ENCODE results near the gene OR6V1. TPM values are rescaled to one million over a fixed set of nuclear protein-coding genes. Genes with fewer than 3 reads are reported as not detected.
"Not testable (repeated sequence)": the region's sequence is repeated elsewhere in the genome, so short reads cannot be mapped to it uniquely, and the experiment has no call there.

The OR6V1 gene
- total RNA-seq, 1 donor from 2014 or later, result not detected

DNA sequence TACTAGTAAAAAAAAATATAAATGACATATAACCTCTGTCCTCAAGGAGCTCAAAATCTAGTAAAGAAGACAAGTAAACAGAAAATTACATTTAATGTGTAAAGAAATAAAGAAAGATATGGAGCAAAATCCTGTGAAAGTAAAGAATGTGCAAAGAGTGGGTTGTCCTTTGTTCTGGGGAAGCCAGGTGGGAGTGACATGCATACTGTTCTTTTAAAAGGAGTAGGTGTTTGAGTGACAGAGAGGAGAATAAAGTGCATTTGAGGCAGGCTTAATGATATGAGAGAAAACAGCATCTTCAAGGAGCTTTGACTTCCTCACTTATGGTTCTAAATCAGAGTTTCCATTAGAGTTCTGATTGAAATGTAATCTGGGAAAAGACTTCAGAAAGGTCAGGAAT is 22.0 kb downstream of the OR6V1 start:
- H3K9ac ChIP-seq (ENCODE audit: low read length), result no peak overlapping the region
- FAIRE-seq (no peak), DNase-seq (ENCODE audit: low read depth) (no peak)
- H3K9me3 ChIP-seq (ENCODE audit: insufficient read depth, low read depth, low read length), result no peaks in the 10 kb centered on the region
- H3K27ac ChIP-seq (ENCODE audit: low read depth, low read length), result no peak overlapping the region
- H2AFZ ChIP-seq (ENCODE audit: low read depth, low read length), result no peak overlapping the region
- H3K36me3 ChIP-seq (ENCODE audit: insufficient read depth, low read length), result no peaks in the 10 kb centered on the region
- H3K4me3 ChIP-seq (ENCODE audit: insufficient read depth, low read depth, low read length), result no peak overlapping the region
- no peak overlapping the region for H3K4me2 ChIP-seq (ENCODE audit: low read length)
- no peaks in the 10 kb centered on the region for H4K20me1 ChIP-seq (ENCODE audit: insufficient read depth, low read length)
- Mint-ChIP-seq H3K36me3 (ENCODE audit: low read depth, unreplicated experiment) (no peaks in the 10 kb centered on the region), H3K4me1 (ENCODE audit: low read depth, unreplicated experiment) (peaks cover 5% of the 10 kb centered on the region), H3K9me3 (ENCODE audit: unreplicated experiment) (peaks cover 3% of the 10 kb centered on the region), H3K27me3 (ENCODE audit: low read depth, unreplicated experiment) (peaks cover 9% of the 10 kb centered on the region), H3K4me3 (ENCODE audit: unreplicated experiment) (no peak overlapping the region), H3K27ac (ENCODE audit: unreplicated experiment) (no peak overlapping the region)
- no peak for TF ChIP-seq EZH2 (IDR thresholded peaks at IDR 0.05; ENCODE audit: insufficient read depth, low read length)
- TF ChIP-seq, protein P1, sequence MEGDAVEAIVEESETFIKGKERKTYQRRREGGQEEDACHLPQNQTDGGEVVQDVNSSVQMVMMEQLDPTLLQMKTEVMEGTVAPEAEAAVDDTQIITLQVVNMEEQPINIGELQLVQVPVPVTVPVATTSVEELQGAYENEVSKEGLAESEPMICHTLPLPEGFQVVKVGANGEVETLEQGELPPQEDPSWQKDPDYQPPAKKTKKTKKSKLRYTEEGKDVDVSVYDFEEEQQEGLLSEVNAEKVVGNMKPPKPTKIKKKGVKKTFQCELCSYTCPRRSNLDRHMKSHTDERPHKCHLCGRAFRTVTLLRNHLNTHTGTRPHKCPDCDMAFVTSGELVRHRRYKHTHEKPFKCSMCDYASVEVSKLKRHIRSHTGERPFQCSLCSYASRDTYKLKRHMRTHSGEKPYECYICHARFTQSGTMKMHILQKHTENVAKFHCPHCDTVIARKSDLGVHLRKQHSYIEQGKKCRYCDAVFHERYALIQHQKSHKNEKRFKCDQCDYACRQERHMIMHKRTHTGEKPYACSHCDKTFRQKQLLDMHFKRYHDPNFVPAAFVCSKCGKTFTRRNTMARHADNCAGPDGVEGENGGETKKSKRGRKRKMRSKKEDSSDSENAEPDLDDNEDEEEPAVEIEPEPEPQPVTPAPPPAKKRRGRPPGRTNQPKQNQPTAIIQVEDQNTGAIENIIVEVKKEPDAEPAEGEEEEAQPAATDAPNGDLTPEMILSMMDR (IDR thresholded peaks at IDR 0.05; ENCODE audit: insufficient read depth, low read depth, low read length), result no peak
- H3K4me1 ChIP-seq (ENCODE audit: insufficient read depth, low read length), result no peaks in the 10 kb centered on the region
- H3K27me3 ChIP-seq (ENCODE audit: insufficient read depth, low read length), result no peaks in the 10 kb centered on the region
- H3K79me2 ChIP-seq (ENCODE audit: insufficient read depth, low read length), result no peaks in the 10 kb centered on the region

DNA sequence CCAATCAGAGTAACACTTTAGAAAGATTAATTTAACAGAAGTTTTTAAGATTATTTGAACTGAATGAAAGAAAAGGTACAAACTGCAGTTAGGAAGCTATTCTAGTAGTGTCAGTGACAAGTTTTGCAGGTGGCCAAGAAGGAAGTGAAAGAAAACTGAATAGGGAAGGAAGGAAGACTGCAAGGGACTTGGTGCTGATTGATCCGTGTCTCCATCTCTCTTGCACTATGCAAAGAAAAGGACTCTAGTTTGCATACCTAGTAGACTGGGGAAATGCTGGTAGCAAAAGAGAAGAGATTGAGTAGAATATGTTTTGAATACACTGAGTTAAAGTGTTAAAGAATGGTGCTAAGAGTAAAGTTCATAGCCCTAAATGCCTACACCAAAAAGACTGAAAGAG is 33.0 kb downstream of the OR6V1 start:
- H3K9me3 Mint-ChIP-seq (ENCODE audit: unreplicated experiment), result peaks cover 10% of the 10 kb centered on the region
- H2AFZ ChIP-seq (ENCODE audit: low read depth, low read length), result no peak overlapping the region
- no peaks in the 10 kb centered on the region for H3K27me3 ChIP-seq (ENCODE audit: insufficient read depth, low read length)
- TF ChIP-seq EZH2 (IDR thresholded peaks at IDR 0.05; ENCODE audit: insufficient read depth, low read length), result no peak
- no peak overlapping the region for H3K27ac Mint-ChIP-seq (ENCODE audit: unreplicated experiment)
- H3K36me3 Mint-ChIP-seq (ENCODE audit: low read depth, unreplicated experiment), result no peaks in the 10 kb centered on the region
- no peak overlapping the region for H3K27ac ChIP-seq (ENCODE audit: low read depth, low read length)
- H3K4me2 ChIP-seq (ENCODE audit: low read length), result no peak overlapping the region
- no peaks in the 10 kb centered on the region for H3K4me1 ChIP-seq (ENCODE audit: insufficient read depth, low read length)
- no peaks in the 10 kb centered on the region for H3K9me3 ChIP-seq (ENCODE audit: insufficient read depth, low read depth, low read length)
- H3K4me1 Mint-ChIP-seq (ENCODE audit: low read depth, unreplicated experiment), result no peaks in the 10 kb centered on the region
- no peaks in the 10 kb centered on the region for H4K20me1 ChIP-seq (ENCODE audit: insufficient read depth, low read length)
- no peak overlapping the region for H3K4me3 Mint-ChIP-seq (ENCODE audit: unreplicated experiment)
- H3K9ac ChIP-seq (ENCODE audit: low read length), result no peak overlapping the region
- FAIRE-seq, result no peak
- H3K79me2 ChIP-seq (ENCODE audit: insufficient read depth, low read length), result no peaks in the 10 kb centered on the region
- no peak overlapping the region for H3K4me3 ChIP-seq (ENCODE audit: insufficient read depth, low read depth, low read length)
- peaks cover 2% of the 10 kb centered on the region for H3K27me3 Mint-ChIP-seq (ENCODE audit: low read depth, unreplicated experiment)
- no peak for DNase-seq (ENCODE audit: low read depth)
- H3K36me3 ChIP-seq (ENCODE audit: insufficient read depth, low read length), result no peaks in the 10 kb centered on the region

GRCh38 chr7:143085610-143086009 is 33.5 kb downstream of the OR6V1 start:
- DNase-seq (ENCODE audit: low read depth); H4K20me1 ChIP-seq (ENCODE audit: insufficient read depth, low read length); FAIRE-seq; H3K4me1 ChIP-seq (ENCODE audit: insufficient read depth, low read length); H3K4me2 ChIP-seq (ENCODE audit: low read length); H3K36me3 ChIP-seq (ENCODE audit: insufficient read depth, low read length); H2AFZ ChIP-seq (ENCODE audit: low read depth, low read length); H3K9me3 ChIP-seq (ENCODE audit: insufficient read depth, low read depth, low read length); H3K27ac Mint-ChIP-seq (ENCODE audit: unreplicated experiment); H3K27me3 Mint-ChIP-seq (ENCODE audit: low read depth, unreplicated experiment); H3K4me3 Mint-ChIP-seq (ENCODE audit: unreplicated experiment); H3K4me1 Mint-ChIP-seq (ENCODE audit: low read depth, unreplicated experiment); H3K36me3 Mint-ChIP-seq (ENCODE audit: low read depth, unreplicated experiment); H3K79me2 ChIP-seq (ENCODE audit: insufficient read depth, low read length); H3K27me3 ChIP-seq (ENCODE audit: insufficient read depth, low read length); H3K9ac ChIP-seq (ENCODE audit: low read length); H3K4me3 ChIP-seq (ENCODE audit: insufficient read depth, low read depth, low read length); H3K27ac ChIP-seq (ENCODE audit: low read depth, low read length): not testable (repeated sequence)
- peaks cover 10% of the 10 kb centered on the region for H3K9me3 Mint-ChIP-seq (ENCODE audit: unreplicated experiment)

- H3K9me3 ChIP-seq (ENCODE audit: insufficient read depth, low read depth, low read length); H3K4me3 Mint-ChIP-seq (ENCODE audit: unreplicated experiment); H3K27ac Mint-ChIP-seq (ENCODE audit: unreplicated experiment); H3K4me2 ChIP-seq (ENCODE audit: low read length); H3K36me3 Mint-ChIP-seq (ENCODE audit: low read depth, unreplicated experiment); H3K4me1 ChIP-seq (ENCODE audit: insufficient read depth, low read length); H4K20me1 ChIP-seq (ENCODE audit: insufficient read depth, low read length); H2AFZ ChIP-seq (ENCODE audit: low read depth, low read length); DNase-seq (ENCODE audit: low read depth); FAIRE-seq; H3K9ac ChIP-seq (ENCODE audit: low read length); H3K36me3 ChIP-seq (ENCODE audit: insufficient read depth, low read length); H3K27me3 Mint-ChIP-seq (ENCODE audit: low read depth, unreplicated experiment); H3K4me3 ChIP-seq (ENCODE audit: insufficient read depth, low read depth, low read length); H3K27me3 ChIP-seq (ENCODE audit: insufficient read depth, low read length); H3K27ac ChIP-seq (ENCODE audit: low read depth, low read length); H3K4me1 Mint-ChIP-seq (ENCODE audit: low read depth, unreplicated experiment); H3K79me2 ChIP-seq (ENCODE audit: insufficient read depth, low read length): not testable (repeated sequence)
- peaks cover 15% of the 10 kb centered on the region for H3K9me3 Mint-ChIP-seq (ENCODE audit: unreplicated experiment)
Measured at GRCh38 chr7:143088549-143089231, 36.5 kb downstream of the OR6V1 start.
